Left lobe of liver (tissue), 2 donors: ENCODE data around the gene FAM241B. TPM values are rescaled to one million over a fixed set of nuclear protein-coding genes. Genes with fewer than 3 reads are reported as not detected.

Source experiments
- ATAC-seq: fragments of 200-7000 bp; cut with Tn5 transposase; one replicate; pipeline ENCODE4 v1.9.1; 2020; ENCODE audit warnings: mild to moderate bottlenecking, moderate library complexity
- DNase-seq: peaks from one replicate; pipeline ENCODE4 v3.0.0-alpha.2; 2020; ENCODE audit warnings: low spot score
- total RNA-seq: library from RNA; stranded (reverse); gene quantifications from one replicate; pipeline ENCODE4 v1.2.1, GENCODE V29; 2021
- donor health status: DM: no; HTN: no; CAD: no; lungs with moderate emphysema.
- donor health status: DM: no; HTN: yes; CAD: no.

The FAM241B gene
- total RNA-seq, 1 donor from 2014 or later = 1.2 TPM

- ATAC-seq (no peak), DNase-seq (no peak)
Observed at GRCh38 chr10:69647126-69647525, 17.1 kb downstream of the FAM241B start.

- no peak for ATAC-seq
Observed at GRCh38 chr10:69647819-69648218, 17.8 kb downstream of the FAM241B start.

GRCh38 chr10:69648461-69648860, 18.4 kb downstream of the FAM241B start:
- no peak for DNase-seq
- ATAC-seq = no peak

More at GRCh38 chr10:69647819-69648218, 17.8 kb downstream of the FAM241B start:
- DNase-seq = no peak

GRCh38 chr10:69649786-69650550, 19.9 kb downstream of the FAM241B start:
- ATAC-seq (no peak), DNase-seq (no peak)

- DNase-seq (no peak), ATAC-seq (no peak)
Observed at GRCh38 chr10:69650589-69651261, 20.7 kb downstream of the FAM241B start.

- no peak for ATAC-seq
- DNase-seq = no peak
Observed at GRCh38 chr10:69651362-69651761, 21.3 kb downstream of the FAM241B start.

GRCh38 chr10:69652111-69652856, 22.2 kb downstream of the FAM241B start:
- DNase-seq (no peak), ATAC-seq (no peak)

- ATAC-seq = no peak
- no peak for DNase-seq
Observed at GRCh38 chr10:69652857-69653199, 22.8 kb downstream of the FAM241B start.

GRCh38 chr10:69653561-69653960, 23.5 kb downstream of the FAM241B start:
- DNase-seq = no peak
- no peak for ATAC-seq

- no peak for ATAC-seq
- no peak for DNase-seq
Observed at GRCh38 chr10:69655124-69655867, 25.2 kb downstream of the FAM241B start.

- ATAC-seq (no peak), DNase-seq (no peak)
Observed at GRCh38 chr10:69655868-69656555, 26.0 kb downstream of the FAM241B start.

- ATAC-seq (no peak), DNase-seq (no peak)
Observed at GRCh38 chr10:69656742-69657269, 26.8 kb downstream of the FAM241B start.

GRCh38 chr10:69657430-69657829, 27.4 kb downstream of the FAM241B start:
- no peak for DNase-seq

GRCh38 chr10:69657866-69658265, 27.8 kb downstream of the FAM241B start:
- DNase-seq = no peak
- ATAC-seq = no peak

More at GRCh38 chr10:69657430-69657829, 27.4 kb downstream of the FAM241B start:
- no peak for ATAC-seq

GRCh38 chr10:69659241-69660038, 29.4 kb downstream of the FAM241B start:
- DNase-seq = no peak
- ATAC-seq = no peak

- ATAC-seq = no peak
- no peak for DNase-seq
Observed at GRCh38 chr10:69660296-69660695, 30.2 kb downstream of the FAM241B start.

GRCh38 chr10:69661414-69662172, 31.5 kb downstream of the FAM241B start:
- DNase-seq (no peak), ATAC-seq (no peak)

- ATAC-seq (no peak), DNase-seq (no peak)
Observed at GRCh38 chr10:69662173-69662877, 32.3 kb downstream of the FAM241B start.
